HepG2 (cell line): ENCODE results near the gene MYADML2. TPM values are rescaled to one million over a fixed set of nuclear protein-coding genes. Genes with fewer than 3 reads are reported as not detected.

Source experiments
- CHD2 ChIP-seq: IDR thresholded peaks from 2 replicates; pipeline ENCODE4 v1.6.1; 2011; ENCODE audit warnings: low read depth, low read length, improper control_type of control experiment
- E2F1 ChIP-seq: sonication (generic); formaldehyde crosslinking; IDR thresholded peaks from 2 replicates; pipeline ENCODE4 v1.5.0; 2020; ENCODE audit warnings: missing genetic modification reagents
- ELF1 ChIP-seq: sonication (generic); formaldehyde crosslinking; IDR thresholded peaks from 2 replicates; pipeline ENCODE4 v1.4.0; 2020; ENCODE audit warnings: missing genetic modification reagents
- ETS1 ChIP-seq: sonication (generic); formaldehyde crosslinking; IDR thresholded peaks from 2 replicates; pipeline ENCODE4 v1.4.0; 2020; ENCODE audit warnings: missing genetic modification reagents
- GATA4 ChIP-seq: sonication (generic); IDR thresholded peaks from 2 replicates; pipeline ENCODE4 v1.6.1; 2016; ENCODE audit warnings: antibody characterized with exemption, low read depth, borderline replicate concordance
- GATAD2A ChIP-seq: IDR thresholded peaks from 2 replicates; pipeline ENCODE4 v1.6.1; 2016
- GZF1 ChIP-seq: sonication (generic); formaldehyde crosslinking; IDR thresholded peaks from 2 replicates; pipeline ENCODE4 v1.5.1; 2020; ENCODE audit warnings: mild to moderate bottlenecking, missing genetic modification reagents
- HNF1B ChIP-seq: sonication (generic); formaldehyde crosslinking; IDR thresholded peaks from 2 replicates; pipeline ENCODE4 v1.5.1; 2020; ENCODE audit warnings: mild to moderate bottlenecking, moderate library complexity, missing genetic modification reagents
- KAT8 ChIP-seq: IDR thresholded peaks from 2 replicates; pipeline ENCODE4 v1.6.1; 2016; ENCODE audit warnings: missing genetic modification reagents, missing compliant biosample characterization
- RARG ChIP-seq: sonication (generic); formaldehyde crosslinking; IDR thresholded peaks from 2 replicates; pipeline ENCODE4 v1.4.0; 2020; ENCODE audit warnings: low read depth, mild to moderate bottlenecking, missing genetic modification reagents
- RBFOX2 ChIP-seq: fragments of 200-400 bp; formaldehyde crosslinking; IDR thresholded peaks from 2 replicates; pipeline ENCODE4 v1.6.1; 2017; ENCODE audit warnings: low read depth, mild to moderate bottlenecking, low read length
- REXO4 ChIP-seq: sonication (generic); formaldehyde crosslinking; IDR thresholded peaks from 2 replicates; pipeline ENCODE4 v1.8.0; 2022; ENCODE audit warnings: missing genetic modification reagents, mild to moderate bottlenecking, borderline replicate concordance
- RFX5 ChIP-seq: IDR thresholded peaks from 2 replicates; pipeline ENCODE4 v1.6.1; 2011; ENCODE audit warnings: low read depth, low read length, improper control_type of control experiment
- SALL2 ChIP-seq: sonication (generic); formaldehyde crosslinking; IDR thresholded peaks from 2 replicates; pipeline ENCODE4 v1.8.1; 2023; ENCODE audit warnings: mild to moderate bottlenecking, missing genetic modification reagents, inconsistent platforms
- SMAD1 ChIP-seq: sonication (generic); formaldehyde crosslinking; IDR thresholded peaks from 2 replicates; pipeline ENCODE4 v1.4.0; 2020; ENCODE audit warnings: missing genetic modification reagents, low read depth, mild to moderate bottlenecking, borderline replicate concordance
- SOX5 ChIP-seq: IDR thresholded peaks from 2 replicates; pipeline ENCODE4 v1.6.1; 2016; ENCODE audit warnings: borderline replicate concordance
- TGIF2 ChIP-seq: IDR thresholded peaks from 2 replicates; pipeline ENCODE4 v1.6.1; 2016; ENCODE audit warnings: control low read depth, missing compliant biosample characterization
- THAP9 ChIP-seq: sonication (generic); formaldehyde crosslinking; IDR thresholded peaks from 2 replicates; pipeline ENCODE4; 2020; ENCODE audit warnings: missing genetic modification reagents, mild to moderate bottlenecking, borderline replicate concordance
- ZFP82 ChIP-seq: sonication (generic); formaldehyde crosslinking; IDR thresholded peaks from 2 replicates; pipeline ENCODE4 v1.5.1; 2020; ENCODE audit warnings: mild to moderate bottlenecking, missing genetic modification reagents, borderline replicate concordance
- ZNF292 ChIP-seq: sonication (generic); formaldehyde crosslinking; IDR thresholded peaks from 2 replicates; pipeline ENCODE4 v1.8.1; 2022; ENCODE audit warnings: mild to moderate bottlenecking, low read depth, missing genetic modification reagents, borderline replicate concordance
- ZNF33B ChIP-seq: sonication (generic); formaldehyde crosslinking; IDR thresholded peaks from 2 replicates; pipeline ENCODE4 v1.5.1; 2020; ENCODE audit warnings: mild to moderate bottlenecking, missing genetic modification reagents
- ZNF431 ChIP-seq: sonication (generic); formaldehyde crosslinking; IDR thresholded peaks from 2 replicates; pipeline ENCODE4 v1.9.0; 2022; ENCODE audit warnings: missing genetic modification reagents, low read depth, mild to moderate bottlenecking, borderline replicate concordance
- ZNF441 ChIP-seq: sonication (generic); formaldehyde crosslinking; IDR thresholded peaks from 2 replicates; pipeline ENCODE4 v1.7.0; 2021; ENCODE audit warnings: missing genetic modification reagents, borderline replicate concordance
- ZNF878 ChIP-seq: sonication (generic); formaldehyde crosslinking; IDR thresholded peaks from 2 replicates; pipeline ENCODE4 v1.8.1; 2023; ENCODE audit warnings: mild to moderate bottlenecking, missing genetic modification reagents, moderate library complexity
- polyA plus RNA-seq, 8 experiments: library from polyadenylated mRNA; depleted of rRNA in 3 of 8; stranded (reverse) in 7 of 8; unstranded in 1 of 8; fragments of >200 nt; fragmentation: Illumina TruSeq in 4 of 8; extraction: Trizol in 4 of 8; gene quantifications; 2 replicates each; pipeline versions ENCODE4 v1.2.1 to v1.2.3, GENCODE V29; 2011 to 2016; ENCODE audit warnings: low read depth in 4 of 8, missing spikeins in 1 of 8, mixed read lengths in 1 of 8; ENCODE audit not compliant: insufficient read depth in 1 of 8
- total RNA-seq, 5 experiments: library from RNA; depleted of rRNA; stranded (reverse); fragments of >200 nt; fragmentation: Illumina TruSeq; extraction: Trizol; gene quantifications; 2 replicates each; pipeline ENCODE4 v1.2.3, GENCODE V29; 2016; ENCODE audit warnings: low read depth in 1 of 5

Gene MYADML2
- total and polyA plus RNA-seq, 2 of the 13 experiments (the other 11 are each of a cell fraction or from before 2014, with no cell fraction given): not detected

GRCh38 chr17:81926451-81927151, 20.4 kb downstream of the MYADML2 start (continued):
- TF ChIP-seq ETS1 (CRISPR knock-in tag) (0 out of 2 replicates have a peak, but pooled peaks have one; percentile 11), RBFOX2 (peak; percentile 85; the same call in 1 of the 2 replicates), ZFP82 (CRISPR knock-in tag) (no peak), SALL2 (CRISPR knock-in tag) (0 out of 2 replicates have a peak, but pooled peaks have one; percentile 75), KAT8 (CRISPR knock-in tag) (peak; percentile 50), ZNF33B (CRISPR knock-in tag) (peak; percentile 94), THAP9 (0 out of 2 replicates have a peak, but pooled peaks have one; percentile 41), SMAD1 (CRISPR knock-in tag) (peak; percentile 52; the same call in 1 of the 2 replicates), ZNF441 (CRISPR knock-in tag) (no peak; the same call in 1 of the 2 replicates), HNF1B (CRISPR knock-in tag) (no peak; the same call in 1 of the 2 replicates), RARG (CRISPR knock-in tag) (no peak), E2F1 (CRISPR knock-in tag) (peak; percentile 61; the same call in 1 of the 2 replicates), SOX5 (CRISPR knock-in tag) (peak; percentile 45; the same call in 1 of the 2 replicates), GATAD2A (peak; percentile 46), REXO4 (CRISPR knock-in tag) (no peak), ZNF431 (CRISPR knock-in tag) (no peak), ZNF878 (CRISPR knock-in tag) (no peak), ZNF292 (CRISPR knock-in tag) (no peak; the same call in 1 of the 2 replicates), GZF1 (no peak), RFX5 (no peak), CHD2 (peak; percentile 13; the same call in 1 of the 2 replicates), TGIF2 (CRISPR knock-in tag) (peak; percentile 92), ELF1 (CRISPR knock-in tag) (peak; percentile 78; the same call in 1 of the 2 replicates), GATA4 (peak; percentile 62; the same call in 1 of the 2 replicates)
